KOPT-K1 (cell line): ENCODE results near the gene FAH.

Source experiments
- H3K27ac ChIP-seq: fragments of 200-600 bp; sonication (generic); 2 replicates; pipeline ENCODE4 v1.5.1; 2016; ENCODE audit warnings: antibody characterized with exemption, mild to moderate bottlenecking, low read depth, low read length; ENCODE audit not compliant: poor library complexity, severe bottlenecking
- H3K36me3 ChIP-seq: fragments of 200-600 bp; sonication (generic); 2 replicates; pipeline ENCODE4 v1.5.1; 2017; ENCODE audit warnings: antibody characterized with exemption, mild to moderate bottlenecking, low read length, moderate library complexity; ENCODE audit not compliant: insufficient read depth
- H3K9me3 ChIP-seq: fragments of 200-600 bp; sonication (generic); 2 replicates; pipeline ENCODE4 v1.5.1; 2017; ENCODE audit warnings: antibody characterized with exemption, low read length, mild to moderate bottlenecking; ENCODE audit not compliant: insufficient read depth, poor library complexity, severe bottlenecking

FAH gene

DNA sequence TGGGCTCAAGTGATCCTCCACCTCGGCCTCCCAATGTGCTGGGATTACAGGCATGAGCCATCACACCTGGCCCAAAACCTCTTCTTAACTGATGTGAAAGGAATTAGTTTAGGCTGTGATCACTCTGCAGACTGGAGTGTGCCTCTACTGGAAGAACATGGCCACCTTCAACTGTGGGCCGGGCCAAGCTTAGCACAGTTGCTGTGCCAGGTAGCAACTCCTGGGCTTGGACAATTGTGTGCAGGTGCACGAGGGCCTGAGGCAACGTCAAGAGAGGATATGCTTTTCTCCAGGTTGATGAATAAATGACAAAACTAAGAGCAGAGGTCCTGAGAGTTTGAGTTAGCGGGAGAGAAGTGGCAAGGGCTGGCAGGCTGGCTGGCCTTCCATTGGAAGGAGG is 6.5 kb downstream of the FAH start:
- no peaks in the 10 kb centered on the region for H3K9me3 ChIP-seq
- peak overlapping the region; percentile 87 for H3K27ac ChIP-seq
- peaks cover 40% of the 10 kb centered on the region for H3K36me3 ChIP-seq

DNA sequence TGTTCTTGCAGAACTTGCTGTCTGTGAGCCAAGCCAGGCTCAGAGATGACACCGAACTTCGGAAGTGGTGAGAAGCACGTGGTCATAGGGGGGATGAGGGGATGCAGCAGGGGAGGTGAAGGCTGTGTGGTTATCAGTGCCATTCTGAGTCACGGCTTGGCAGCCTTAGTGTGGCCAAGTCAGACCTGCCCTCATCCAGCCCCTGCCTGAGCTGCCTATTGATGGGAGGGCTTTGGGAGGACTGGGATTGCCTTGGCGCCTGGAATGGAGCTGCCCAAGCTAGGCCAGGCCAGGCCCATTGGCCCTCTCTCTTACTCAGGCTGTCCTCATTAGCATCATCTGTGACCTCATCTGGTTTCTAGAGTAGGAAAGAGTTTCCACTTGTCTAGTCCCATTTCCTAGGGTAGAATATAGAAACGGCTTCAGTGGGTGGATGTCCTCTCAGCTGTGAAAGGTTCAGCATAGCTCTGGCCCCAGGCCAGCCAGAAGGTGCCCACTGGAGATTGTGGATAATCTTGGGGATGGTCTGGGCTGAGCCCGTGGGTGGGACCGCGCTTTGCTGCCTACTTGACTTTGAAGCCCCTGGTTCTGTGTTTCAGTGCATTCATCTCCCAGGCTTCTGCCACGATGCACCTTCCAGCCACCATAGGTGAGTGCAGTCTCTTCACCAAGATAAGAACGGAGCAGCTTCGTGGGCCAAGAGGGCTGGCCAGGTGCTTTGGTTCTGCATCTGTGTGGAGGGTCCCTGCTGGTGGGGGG is 7.2 kb downstream of the FAH start:
- Histone ChIP-seq H3K9me3 (no peaks in the 10 kb centered on the region), H3K36me3 (peaks cover 40% of the 10 kb centered on the region), H3K27ac (peak overlapping the region; percentile 87)

DNA sequence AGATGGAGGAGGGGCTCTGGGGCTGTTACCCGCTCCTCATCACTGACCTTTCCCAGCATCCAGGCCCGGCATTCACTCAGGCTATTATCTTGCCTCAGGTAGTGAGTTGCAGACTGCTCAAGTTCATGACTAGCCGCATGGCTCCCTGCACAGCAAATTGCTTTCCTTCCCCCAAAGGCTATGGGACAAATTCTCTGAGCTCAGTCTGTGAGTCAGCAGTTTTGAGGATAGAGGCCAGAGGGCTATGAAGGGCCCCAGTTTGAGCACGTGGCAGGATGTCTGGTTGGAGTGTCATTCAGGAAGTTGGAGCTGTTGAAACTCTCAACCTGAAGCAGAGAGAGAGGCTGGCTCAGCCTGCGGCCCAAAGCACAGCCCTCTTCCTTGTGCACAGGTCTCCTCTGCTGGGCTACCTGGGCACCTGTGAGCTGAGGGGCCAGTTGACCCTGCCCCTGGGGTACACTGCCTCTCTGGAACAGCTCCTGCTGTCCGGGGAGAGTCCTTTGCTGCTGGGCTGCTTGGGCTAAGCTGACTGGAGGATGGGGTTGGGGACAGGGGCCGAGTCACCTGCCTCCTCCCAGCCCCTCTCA is 7.9 kb downstream of the FAH start:
- peak overlapping the region; percentile 87 for H3K27ac ChIP-seq
- no peaks in the 10 kb centered on the region for H3K9me3 ChIP-seq
- peaks cover 40% of the 10 kb centered on the region for H3K36me3 ChIP-seq

DNA sequence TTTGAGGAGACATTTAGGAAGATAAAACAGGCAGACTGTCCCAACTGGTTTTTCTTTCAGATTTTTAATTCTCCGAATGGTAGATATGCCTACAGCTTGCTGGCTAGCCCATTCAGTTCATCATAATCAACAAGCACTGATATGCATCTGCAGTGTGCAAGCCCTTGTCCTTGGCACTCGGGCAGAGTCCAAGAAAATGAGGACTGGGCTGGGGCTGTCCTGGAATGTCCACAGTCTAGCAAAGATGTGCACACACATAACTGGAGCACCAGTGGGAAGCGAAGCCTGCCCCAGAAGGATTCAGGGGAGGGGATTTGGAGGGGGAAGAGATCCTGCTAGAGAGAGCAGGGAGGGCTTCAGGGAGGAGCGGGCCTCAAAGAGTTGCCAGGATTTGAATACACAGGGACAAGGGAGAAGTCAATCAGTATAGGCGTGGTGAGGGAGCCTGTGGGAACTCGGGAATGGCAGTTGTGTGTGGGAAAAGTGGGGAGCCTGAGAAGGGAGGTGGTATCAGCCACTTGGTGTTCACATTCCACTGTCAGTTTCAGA is 8.7 kb downstream of the FAH start:
- H3K9me3 ChIP-seq = no peaks in the 10 kb centered on the region
- H3K27ac ChIP-seq = peak overlapping the region; percentile 87
- H3K36me3 ChIP-seq = peaks cover 40% of the 10 kb centered on the region

DNA sequence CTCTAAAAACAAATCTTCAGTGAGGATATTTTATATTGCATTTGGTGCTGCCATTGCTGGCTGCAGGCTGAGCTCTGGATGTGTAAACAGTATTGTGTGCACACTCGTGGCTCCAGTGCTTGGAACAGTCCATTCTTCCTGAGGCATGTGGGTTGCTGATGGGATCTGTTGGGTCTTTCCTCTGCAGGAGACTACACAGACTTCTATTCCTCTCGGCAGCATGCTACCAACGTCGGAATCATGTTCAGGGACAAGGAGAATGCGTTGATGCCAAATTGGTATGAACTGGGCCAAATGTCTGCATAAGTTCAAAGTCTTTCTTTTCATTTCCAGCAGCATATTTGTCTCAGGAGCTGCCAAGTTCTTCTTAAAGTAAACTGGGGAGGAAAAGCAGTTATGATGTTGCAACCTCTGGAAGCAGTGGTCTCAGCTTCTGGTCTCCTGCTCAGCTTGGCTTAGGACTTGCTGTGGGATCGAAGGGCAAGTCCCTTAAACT is 9.3 kb downstream of the FAH start:
- H3K36me3 ChIP-seq = peaks cover 40% of the 10 kb centered on the region
- no peaks in the 10 kb centered on the region for H3K9me3 ChIP-seq
- H3K27ac ChIP-seq = no peak overlapping the region

DNA sequence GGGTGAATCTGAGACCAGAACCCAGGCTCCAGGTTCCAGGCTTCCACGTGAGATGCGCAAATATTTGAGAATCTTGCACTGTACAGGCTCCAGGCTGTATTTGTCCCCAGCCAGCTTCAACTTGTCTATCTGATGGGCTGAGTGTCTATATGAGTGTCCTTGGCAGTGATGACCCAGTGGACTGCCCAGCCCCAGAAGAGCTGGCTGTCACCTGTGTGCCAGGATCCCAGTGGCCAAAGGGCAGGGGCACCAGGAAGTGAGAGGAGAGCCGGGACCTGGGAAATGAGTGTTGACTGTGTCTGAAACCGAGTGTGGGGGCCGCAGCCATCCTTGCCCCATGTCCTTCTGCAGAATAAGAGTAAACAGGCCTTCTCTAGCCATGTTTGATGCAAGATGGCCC is 10.4 kb downstream of the FAH start:
- no peaks in the 10 kb centered on the region for H3K9me3 ChIP-seq
- H3K36me3 ChIP-seq = peaks cover 37% of the 10 kb centered on the region
- H3K27ac ChIP-seq = no peak overlapping the region

DNA sequence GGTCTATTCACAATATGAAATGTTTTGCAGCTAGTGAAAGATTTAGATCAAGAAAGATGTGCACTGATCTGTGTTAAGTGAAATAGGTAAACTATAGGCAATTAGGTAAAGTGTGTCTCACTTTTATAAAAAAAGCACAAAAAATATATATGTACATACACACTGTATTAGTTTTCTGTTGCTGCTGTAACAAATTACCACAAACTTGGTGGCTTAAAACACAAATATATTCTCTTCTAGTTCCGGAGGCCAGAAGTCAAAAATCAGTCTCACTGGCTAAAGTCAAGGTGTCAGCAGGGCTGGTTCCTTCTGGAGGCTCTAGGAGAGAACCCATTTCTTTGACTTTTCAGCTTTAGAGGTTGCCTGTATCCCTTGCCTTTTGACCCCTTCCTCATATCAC is 11.1 kb downstream of the FAH start:
- Histone ChIP-seq H3K36me3 (peaks cover 32% of the 10 kb centered on the region), H3K9me3 (no peaks in the 10 kb centered on the region)

DNA sequence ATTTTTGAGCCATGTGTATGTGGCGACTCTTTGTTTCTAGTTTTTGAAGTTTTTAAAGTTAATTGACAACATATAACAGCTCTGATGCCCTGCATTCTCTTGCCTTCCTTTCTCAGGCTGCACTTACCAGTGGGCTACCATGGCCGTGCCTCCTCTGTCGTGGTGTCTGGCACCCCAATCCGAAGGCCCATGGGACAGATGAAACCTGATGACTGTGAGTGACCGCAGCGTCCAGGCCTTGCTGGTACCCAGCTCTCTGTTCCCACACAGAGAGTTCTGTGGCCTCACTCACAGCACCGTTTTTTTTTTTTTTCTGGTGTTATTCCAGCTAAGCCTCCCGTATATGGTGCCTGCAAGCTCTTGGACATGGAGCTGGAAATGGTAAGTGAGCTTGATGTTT is 15.1 kb downstream of the FAH start:
- Histone ChIP-seq H3K36me3 (peaks cover 8% of the 10 kb centered on the region), H3K9me3 (no peaks in the 10 kb centered on the region), H3K27ac (no peak overlapping the region)

More for the DNA sequence above, 11.1 kb downstream of the FAH start:
- H3K27ac ChIP-seq = no peak overlapping the region

DNA sequence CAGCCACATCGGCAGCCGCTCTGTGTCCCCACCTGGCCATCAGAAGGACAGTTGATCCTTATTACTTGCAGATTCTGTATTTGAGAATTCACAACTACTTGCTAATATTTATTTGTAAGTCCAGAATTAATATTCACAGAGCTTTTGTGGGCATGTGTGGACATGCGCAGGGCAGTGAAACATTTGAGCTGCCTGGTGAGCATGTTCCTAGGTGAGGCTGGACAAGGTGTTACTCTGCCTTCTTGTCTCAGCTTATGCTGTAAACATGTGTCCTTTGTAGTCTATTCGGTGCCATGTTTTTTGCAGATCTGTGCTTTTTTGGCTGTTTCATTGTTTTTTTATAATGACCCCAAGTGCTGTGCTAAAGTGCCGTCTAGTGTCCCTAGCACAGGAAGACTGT is 15.6 kb downstream of the FAH start:
- peaks cover 3% of the 10 kb centered on the region for H3K36me3 ChIP-seq
- no peak overlapping the region for H3K27ac ChIP-seq
- no peaks in the 10 kb centered on the region for H3K9me3 ChIP-seq

DNA sequence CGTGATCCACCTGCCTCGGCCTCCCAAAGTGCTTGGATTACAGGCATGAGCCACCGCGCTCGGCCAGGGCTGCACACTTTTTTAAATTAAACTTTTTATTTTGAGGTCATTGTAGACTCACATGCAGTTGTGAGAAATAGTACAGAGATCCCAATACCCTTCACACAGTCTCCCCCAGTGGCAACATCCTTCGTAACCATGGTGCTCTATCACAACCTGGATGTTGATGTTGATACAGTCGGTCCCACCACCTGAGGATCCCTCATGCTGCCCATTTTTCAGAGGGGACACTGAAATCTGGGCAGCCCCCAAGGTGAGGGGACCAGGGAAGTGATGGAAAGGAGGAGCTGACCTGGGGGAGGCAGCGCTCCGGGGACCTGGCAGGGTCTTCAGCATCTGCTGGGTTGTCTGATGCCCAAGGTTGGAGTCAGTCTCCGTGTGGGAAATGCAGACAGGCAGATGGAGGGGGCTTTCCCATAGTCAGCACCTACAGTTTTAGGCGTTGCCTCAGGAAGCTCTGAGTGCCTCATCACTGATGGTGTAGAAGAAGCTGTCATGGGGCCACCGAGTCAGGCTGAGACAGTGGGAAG is 17.1 kb downstream of the FAH start:
- H3K36me3 ChIP-seq = no peaks in the 10 kb centered on the region; the same call in 1 of the 2 replicates
- H3K27ac ChIP-seq = no peak overlapping the region
- no peaks in the 10 kb centered on the region for H3K9me3 ChIP-seq

DNA sequence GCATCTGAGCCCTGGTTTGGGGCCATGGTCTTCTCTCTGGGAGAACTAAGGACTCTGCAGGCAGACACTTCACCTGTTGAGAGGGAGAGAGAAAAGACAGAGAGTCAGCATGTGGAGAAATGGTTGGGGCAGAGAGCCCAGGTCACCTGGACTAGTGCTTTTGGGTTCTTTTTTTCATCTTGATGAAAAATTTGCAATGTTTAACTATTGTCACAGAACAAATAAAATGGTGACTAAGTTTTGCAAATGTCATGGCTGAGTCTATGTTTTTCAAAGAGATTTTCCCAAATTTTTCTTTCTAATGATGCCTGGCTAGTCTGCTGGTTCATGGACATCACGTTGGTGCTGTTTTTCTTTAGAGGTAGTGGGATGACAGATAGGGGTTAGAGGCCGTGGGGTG is 17.8 kb downstream of the FAH start:
- Histone ChIP-seq H3K36me3 (peaks cover 6% of the 10 kb centered on the region; the same call in 1 of the 2 replicates), H3K9me3 (no peaks in the 10 kb centered on the region), H3K27ac (no peak overlapping the region)

DNA sequence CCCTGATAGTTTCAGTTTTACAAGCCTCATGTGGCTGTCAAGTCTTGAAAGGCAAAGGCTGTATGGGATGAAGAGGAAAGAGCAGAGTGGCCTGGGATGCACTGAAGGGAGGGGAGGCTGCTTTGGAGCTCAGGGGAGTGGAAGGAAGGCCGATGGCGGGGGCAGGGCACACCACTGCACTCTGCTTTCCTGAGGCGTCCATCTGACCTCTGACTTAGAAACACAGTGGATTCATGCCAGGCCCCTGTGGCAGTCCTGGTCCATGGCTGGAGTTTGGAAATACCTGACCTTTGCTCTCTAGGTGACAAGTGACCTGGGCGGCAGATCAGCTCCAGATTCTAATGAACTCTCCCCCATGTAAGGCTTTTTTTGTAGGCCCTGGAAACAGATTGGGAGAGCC is 19.0 kb downstream of the FAH start:
- H3K27ac ChIP-seq = no peak overlapping the region
- H3K9me3 ChIP-seq = no peaks in the 10 kb centered on the region
- peaks cover 9% of the 10 kb centered on the region; the same call in 1 of the 2 replicates for H3K36me3 ChIP-seq

DNA sequence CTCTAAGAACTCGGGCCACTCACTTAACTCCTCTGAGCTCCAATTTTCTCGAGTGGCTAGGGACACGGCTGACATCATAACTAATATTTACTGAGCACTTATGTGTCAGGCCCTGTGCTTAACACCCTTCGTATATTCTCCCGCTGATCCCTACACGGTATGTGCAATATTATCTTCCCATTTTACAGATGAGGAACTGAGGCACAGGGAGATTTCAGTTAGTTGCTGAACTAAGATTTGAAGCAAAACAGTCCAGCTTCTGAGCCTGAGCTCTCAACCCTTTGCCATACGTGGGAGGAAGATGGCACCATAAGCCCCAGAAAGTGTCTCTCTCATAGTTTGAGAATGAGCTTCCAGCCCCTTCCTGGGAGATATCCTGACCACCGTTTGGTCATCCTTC is 19.6 kb downstream of the FAH start:
- peaks cover 11% of the 10 kb centered on the region for H3K36me3 ChIP-seq
- no peak overlapping the region for H3K27ac ChIP-seq
- H3K9me3 ChIP-seq = no peaks in the 10 kb centered on the region

DNA sequence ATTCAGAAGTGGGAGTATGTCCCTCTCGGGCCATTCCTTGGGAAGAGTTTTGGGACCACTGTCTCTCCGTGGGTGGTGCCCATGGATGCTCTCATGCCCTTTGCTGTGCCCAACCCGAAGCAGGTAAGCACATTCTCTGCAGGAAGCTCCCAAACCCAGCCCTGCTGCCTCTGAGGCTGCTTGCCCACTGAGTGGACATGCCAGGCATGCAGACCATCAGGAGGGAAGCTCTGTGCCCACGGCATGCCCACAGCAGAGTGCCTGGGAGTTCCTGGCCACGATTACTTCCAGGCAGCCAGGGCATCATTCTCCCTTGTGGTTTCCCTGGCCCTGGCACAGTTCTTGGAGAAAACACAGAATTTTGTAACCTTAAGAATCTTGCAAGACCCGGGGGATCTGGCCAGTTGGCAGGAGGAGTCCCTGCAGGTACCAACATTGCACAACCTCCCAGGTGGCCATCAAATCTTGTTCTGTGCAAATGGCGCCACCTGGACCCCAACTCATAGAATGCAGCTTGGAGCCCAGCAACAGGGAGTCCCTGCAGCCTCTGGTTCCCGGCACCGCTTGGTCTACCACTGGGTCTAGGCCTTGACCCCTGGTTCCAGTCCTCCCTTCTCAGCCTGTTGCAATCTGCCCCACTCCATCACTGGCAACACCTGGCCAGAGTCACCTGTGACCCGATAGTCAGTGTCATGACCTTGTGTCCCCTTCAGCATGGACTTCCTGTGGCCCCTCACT is 20.4 kb downstream of the FAH start:
- no peaks in the 10 kb centered on the region for H3K9me3 ChIP-seq
- H3K27ac ChIP-seq = no peak overlapping the region
- H3K36me3 ChIP-seq = peaks cover 14% of the 10 kb centered on the region
